22Rv1 (cell line): ENCODE data around the gene MYH9.
"Not testable (repeated sequence)": the region's sequence is repeated elsewhere in the genome, so short reads cannot be mapped to it uniquely, and the experiment has no call there.

Experiments used
- CTCF ChIP-seq: fragments of 450-650 bp; IDR thresholded peaks from 2 replicates; pipeline ENCODE4 v1.5.1; 2017; ENCODE audit warnings: mild to moderate bottlenecking
- ZFX ChIP-seq: fragments of 450-650 bp; IDR thresholded peaks from 2 replicates; pipeline ENCODE4 v1.6.1; 2017; ENCODE audit warnings: antibody characterized with exemption, borderline replicate concordance

GRCh38 chr22:36289948-36290371 is 97.8 kb downstream of the MYH9 start:
- TF ChIP-seq CTCF, ZFX: not testable (repeated sequence)
